ENCODE results near the gene TPK1. TPM values are rescaled to one million over a fixed set of nuclear protein-coding genes. Genes with fewer than 3 reads are reported as not detected.

The TPK1 gene
- polyA plus RNA-seq, 1 of the 3 experiments (the other 2 are of a cell fraction) = 3.3 TPM

- H3K27ac ChIP-seq (ENCODE audit: low read depth in 2 of 2, low read length in 1 of 2) = no peak overlapping the region
- no peaks in the 10 kb centered on the region for H3K9me2 ChIP-seq
- no peak overlapping the region for H3K9ac ChIP-seq
- TF ChIP-seq FOSL2 (IDR thresholded peaks at IDR 0.05; ENCODE audit: borderline replicate concordance, low read depth) (no peak), TAF1 (IDR thresholded peaks at IDR 0.05; ENCODE audit: borderline replicate concordance, low read depth, low read length) (no peak), EP300 (IDR thresholded peaks at IDR 0.05; ENCODE audit: borderline replicate concordance in 1 of 2, low read depth in 1 of 2, low read length in 1 of 2) (no peak), TCF12 (IDR thresholded peaks at IDR 0.05) (no peak), TEAD4 (IDR thresholded peaks at IDR 0.05; ENCODE audit: borderline replicate concordance, insufficient read depth) (no peak), JUND (IDR thresholded peaks at IDR 0.05) (no peak), RCOR1 (IDR thresholded peaks at IDR 0.05; ENCODE audit: low read length) (no peak), PBX3 (IDR thresholded peaks at IDR 0.05) (no peak), ZBTB33 (IDR thresholded peaks at IDR 0.05; ENCODE audit: borderline replicate concordance, low read depth) (no peak), SMC3 (IDR thresholded peaks at IDR 0.05; ENCODE audit: low read depth, low read length) (no peak), NFIC (IDR thresholded peaks at IDR 0.05; ENCODE audit: borderline replicate concordance) (no peak), USF2 (IDR thresholded peaks at IDR 0.05; ENCODE audit: borderline replicate concordance, low read depth, low read length) (no peak), REST (IDR thresholded peaks at IDR 0.05; ENCODE audit: low read depth, low read length) (no peak), MXI1 (IDR thresholded peaks at IDR 0.05; ENCODE audit: low read depth, low read length) (no peak), RFX5 (IDR thresholded peaks at IDR 0.05; ENCODE audit: low read length) (no peak), POLR2AphosphoS5 (IDR thresholded peaks at IDR 0.05; ENCODE audit: low read depth, low read length) (no peak), NRF1 (IDR thresholded peaks at IDR 0.05; ENCODE audit: low read depth, low read length) (no peak), EZH2phosphoT487 (IDR thresholded peaks at IDR 0.05; ENCODE audit: borderline replicate concordance, low read depth) (no peak), GATA2 (CRISPR knock-in tag; IDR thresholded peaks at IDR 0.05) (no peak)
- TF ChIP-seq, protein P1, sequence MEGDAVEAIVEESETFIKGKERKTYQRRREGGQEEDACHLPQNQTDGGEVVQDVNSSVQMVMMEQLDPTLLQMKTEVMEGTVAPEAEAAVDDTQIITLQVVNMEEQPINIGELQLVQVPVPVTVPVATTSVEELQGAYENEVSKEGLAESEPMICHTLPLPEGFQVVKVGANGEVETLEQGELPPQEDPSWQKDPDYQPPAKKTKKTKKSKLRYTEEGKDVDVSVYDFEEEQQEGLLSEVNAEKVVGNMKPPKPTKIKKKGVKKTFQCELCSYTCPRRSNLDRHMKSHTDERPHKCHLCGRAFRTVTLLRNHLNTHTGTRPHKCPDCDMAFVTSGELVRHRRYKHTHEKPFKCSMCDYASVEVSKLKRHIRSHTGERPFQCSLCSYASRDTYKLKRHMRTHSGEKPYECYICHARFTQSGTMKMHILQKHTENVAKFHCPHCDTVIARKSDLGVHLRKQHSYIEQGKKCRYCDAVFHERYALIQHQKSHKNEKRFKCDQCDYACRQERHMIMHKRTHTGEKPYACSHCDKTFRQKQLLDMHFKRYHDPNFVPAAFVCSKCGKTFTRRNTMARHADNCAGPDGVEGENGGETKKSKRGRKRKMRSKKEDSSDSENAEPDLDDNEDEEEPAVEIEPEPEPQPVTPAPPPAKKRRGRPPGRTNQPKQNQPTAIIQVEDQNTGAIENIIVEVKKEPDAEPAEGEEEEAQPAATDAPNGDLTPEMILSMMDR (IDR thresholded peaks at IDR 0.05) = no peak
- no peaks in the 10 kb centered on the region for H4K20me1 ChIP-seq (ENCODE audit: insufficient read depth)
- no peaks in the 10 kb centered on the region for H3K79me2 ChIP-seq (ENCODE audit: insufficient read depth)
- CTCF ChIA-PET = interaction anchor here (1.6 kb wide), 1 partner anchor 16 kb away, joined by 4 read pairs; no protein-coding TSS in a partner anchor
- no peak for DNase-seq
- H3K4me1 ChIP-seq (ENCODE audit: control insufficient read depth in 1 of 2, insufficient read depth in 2 of 2, low read depth in 1 of 2, low read length in 1 of 2) = no peaks in the 10 kb centered on the region
- H3K27me3 ChIP-seq (ENCODE audit: insufficient read depth) = no peaks in the 10 kb centered on the region; the same call in 1 of the 2 replicates
- 4% methylated on average over 3 of the region's 3 CpGs for WGBS (ENCODE audit: low lambda C conversion rate)
- no peaks in the 10 kb centered on the region for H3K9me3 ChIP-seq
- H3F3A ChIP-seq (replicated peaks; ENCODE audit: insufficient read depth) = no peaks in the 10 kb centered on the region
- no peak overlapping the region for H3K4me2 ChIP-seq
- H3K4me3 ChIP-seq (ENCODE audit: low read depth in 2 of 2, low read length in 1 of 2) = no peak overlapping the region
- no peaks in the 10 kb centered on the region for H3K36me3 ChIP-seq (replicated peaks in 1 of 2; ENCODE audit: control insufficient read depth in 1 of 2, insufficient read depth in 2 of 2, low read length in 1 of 2)
- no peak overlapping the region for H2AFZ ChIP-seq (ENCODE audit: low read depth)
- POLR2A ChIA-PET = no interaction called here
These were observed 397.1 kb downstream of the TPK1 start for GRCh38 chr7:144438759-144439158.
